Measurements from ENCODE around the gene PDCD1. TPM values are rescaled to one million over a fixed set of nuclear protein-coding genes. Genes with fewer than 3 reads are reported as not detected.

The PDCD1 gene
- total and polyA plus RNA-seq, 9 donors, result 0.13 to 0.57 (median 0.27) TPM; not detected in 2

DNA sequence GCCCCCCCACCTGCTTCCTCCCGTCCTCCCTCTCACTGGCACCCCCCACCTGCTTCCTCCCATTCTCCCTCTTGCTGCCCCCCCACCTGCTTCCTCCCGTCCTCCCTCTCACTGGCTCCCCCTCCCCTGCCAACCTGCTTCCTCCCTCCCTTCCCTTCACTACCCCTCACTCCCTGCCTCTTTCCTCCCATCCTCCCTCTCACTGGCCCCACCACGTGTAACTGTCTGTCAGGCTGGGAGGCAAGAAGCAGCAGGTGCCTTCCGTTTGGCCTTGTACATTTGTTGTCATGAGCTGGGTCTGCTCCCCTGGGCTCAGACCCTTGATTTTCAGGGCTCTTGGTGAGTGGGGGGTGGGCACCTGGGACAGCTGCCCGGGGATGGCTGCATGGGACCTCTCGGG lies 29.9 kb upstream of the PDCD1 start:
- Histone ChIP-seq H3K36me3 (no peaks in the 10 kb centered on the region), H3K27ac (no peak overlapping the region), H3K9me3 (no peaks in the 10 kb centered on the region), H3K4me1 (ENCODE audit: insufficient read depth) (peaks cover 11% of the 10 kb centered on the region), H3K4me3 (no peak overlapping the region), H3K27me3 (no peaks in the 10 kb centered on the region)
- no peak for TF ChIP-seq CTCF (IDR thresholded peaks at IDR 0.05)
- TF ChIP-seq POLR2A (IDR thresholded peaks at IDR 0.05), result no peak
- no peak for TF ChIP-seq EP300 (IDR thresholded peaks at IDR 0.05)
- DNase-seq, result no peak
- intact Hi-C loops (cut with DNase I), result no loop called here
- WGBS, 3 donors, result 71 to 82% (median 81%) methylated on average over 4 to 5 of the region's 6 CpGs

GRCh38 chr2:241887806-241888522 lies 29.3 kb upstream of the PDCD1 start:
- intact Hi-C loops (cut with DNase I), result no loop called here
- Histone ChIP-seq H3K9me3 (no peaks in the 10 kb centered on the region), H3K27ac (no peak overlapping the region), H3K27me3 (no peaks in the 10 kb centered on the region), H3K4me1 (ENCODE audit: insufficient read depth) (peaks cover 11% of the 10 kb centered on the region), H3K4me3 (no peak overlapping the region), H3K36me3 (no peaks in the 10 kb centered on the region)
- 88 to 95% (median 92%) methylated on average over 19 to 23 of the region's 24 CpGs for WGBS, 3 donors
- DNase-seq, result no peak
- TF ChIP-seq EP300 (IDR thresholded peaks at IDR 0.05) (no peak), CTCF (IDR thresholded peaks at IDR 0.05) (no peak)

GRCh38 chr2:241886840-241887447 lies 28.2 kb upstream of the PDCD1 start:
- Histone ChIP-seq H3K27ac (no peak overlapping the region), H3K4me3 (no peak overlapping the region), H3K36me3 (no peaks in the 10 kb centered on the region), H3K4me1 (ENCODE audit: insufficient read depth) (peaks cover 7% of the 10 kb centered on the region), H3K9me3 (no peaks in the 10 kb centered on the region), H3K27me3 (no peaks in the 10 kb centered on the region)
- WGBS, 3 donors, result 93 to 96% (median 94%) methylated on average over 19 of the region's 19 CpGs
- no peak for TF ChIP-seq EP300 (IDR thresholded peaks at IDR 0.05)
- intact Hi-C loops (cut with DNase I), result no loop called here
- no peak for DNase-seq

DNA sequence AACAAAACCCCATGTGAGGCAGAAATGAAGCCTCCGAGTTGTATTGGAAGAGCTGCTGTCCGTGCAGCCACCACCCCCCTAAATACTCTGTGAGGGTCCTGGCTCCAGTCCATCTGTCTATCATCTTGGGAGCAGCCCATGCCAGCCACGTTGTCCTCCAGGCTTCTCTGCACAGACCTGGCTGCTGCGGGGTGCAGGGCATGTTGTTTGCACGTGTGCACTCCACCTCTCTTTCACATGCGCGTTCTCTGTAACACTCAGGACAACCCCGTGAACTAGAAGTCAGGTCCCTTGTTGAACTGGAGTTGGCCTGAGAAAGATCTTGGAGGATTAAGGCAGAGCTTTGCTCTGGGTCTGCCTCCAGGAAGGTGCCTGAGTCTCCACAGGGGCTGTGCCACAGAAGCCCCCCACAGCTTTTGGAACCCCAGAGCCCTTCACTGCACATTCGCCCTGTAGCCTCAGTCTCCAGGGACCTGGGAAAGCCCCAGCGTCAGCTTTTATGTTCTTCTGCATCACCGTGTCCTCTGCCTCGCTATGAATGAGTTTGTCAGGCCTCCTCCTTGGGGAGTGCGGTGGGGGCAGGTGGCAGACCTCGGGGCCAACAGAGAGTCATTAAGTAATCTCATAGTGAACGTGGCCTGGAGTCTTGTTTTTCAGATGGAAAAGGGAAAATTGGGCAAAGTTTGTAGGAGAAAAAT lies 27.4 kb upstream of the PDCD1 start:
- no peak overlapping the region for H3K27ac ChIP-seq
- no peaks in the 10 kb centered on the region for H3K27me3 ChIP-seq
- peaks cover 7% of the 10 kb centered on the region for H3K4me1 ChIP-seq (ENCODE audit: insufficient read depth)
- DNase-seq, result no peak
- H3K4me3 ChIP-seq, result no peak overlapping the region
- no peaks in the 10 kb centered on the region for H3K36me3 ChIP-seq
- no peaks in the 10 kb centered on the region for H3K9me3 ChIP-seq
- TF ChIP-seq EP300 (IDR thresholded peaks at IDR 0.05) (no peak), POLR2A (IDR thresholded peaks at IDR 0.05) (no peak)
- intact Hi-C loops (cut with DNase I), result no loop called here
- WGBS, 3 donors, result 79 to 82% (median 81%) methylated on average over 15 of the region's 15 CpGs

DNA sequence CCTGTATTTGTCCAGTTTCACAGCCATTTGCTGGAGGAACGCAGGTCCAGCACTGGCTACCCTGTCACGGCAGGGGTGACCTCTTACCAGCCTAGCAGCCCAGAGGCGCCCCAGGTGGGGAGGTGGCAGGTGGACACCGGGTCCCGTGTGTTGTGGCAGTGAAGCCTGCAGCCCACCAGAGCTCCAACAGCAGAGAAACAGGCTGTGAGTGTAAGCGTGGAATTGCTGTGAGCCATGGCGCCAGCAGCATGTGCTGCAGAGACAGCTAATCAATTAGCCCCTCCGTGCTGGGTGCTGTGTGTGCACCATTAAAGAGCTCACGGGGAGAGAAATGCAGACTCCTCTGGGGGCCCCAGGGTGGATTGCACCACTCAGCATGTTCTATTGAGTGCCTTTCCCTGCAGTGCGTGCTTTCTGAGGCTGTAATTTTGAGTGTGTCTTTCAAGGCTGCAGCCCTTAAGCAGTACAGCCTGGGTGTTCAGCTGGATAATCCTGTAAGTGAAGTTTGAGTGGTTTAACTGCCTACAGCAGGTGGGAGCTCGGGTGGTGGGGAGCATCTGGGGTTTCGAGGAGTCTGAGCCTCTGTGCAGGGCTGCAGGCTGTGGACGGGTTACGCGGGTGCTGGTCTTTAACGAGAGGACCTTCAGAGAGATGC lies 26.7 kb upstream of the PDCD1 start:
- Histone ChIP-seq H3K27ac (no peak overlapping the region), H3K36me3 (no peaks in the 10 kb centered on the region), H3K9me3 (no peaks in the 10 kb centered on the region), H3K27me3 (no peaks in the 10 kb centered on the region), H3K4me1 (ENCODE audit: insufficient read depth) (peaks cover 7% of the 10 kb centered on the region), H3K4me3 (no peak overlapping the region)
- DNase-seq, result no peak
- 89 to 96% (median 92%) methylated on average over 16 of the region's 16 CpGs for WGBS, 3 donors
- no peak for TF ChIP-seq EP300 (IDR thresholded peaks at IDR 0.05)
- TF ChIP-seq CTCF (IDR thresholded peaks at IDR 0.05), result no peak
- no peak for TF ChIP-seq POLR2A (IDR thresholded peaks at IDR 0.05)
- intact Hi-C loops (cut with DNase I), result no loop called here

Measured in ovary (tissue), 9 donors.